NT2/D1 (cell line): ENCODE measurements around the gene TXK.
"Not testable (repeated sequence)": the region's sequence is repeated elsewhere in the genome, so short reads cannot be mapped to it uniquely, and the experiment has no call there.

Experiments
- DNase-seq: peaks from one replicate; pipeline ENCODE4 v3.0.0-alpha.2; 2011; ENCODE audit warnings: low read depth, low spot score
- H3K27me3 ChIP-seq: 2 replicates; pipeline ENCODE4 v1.6.0; 2011; ENCODE audit warnings: mild to moderate bottlenecking; ENCODE audit not compliant: insufficient read length, insufficient read depth
- H3K36me3 ChIP-seq: 2 replicates; pipeline ENCODE4 v1.6.1; 2011; ENCODE audit warnings: mild to moderate bottlenecking, low read length, mixed read lengths; ENCODE audit not compliant: insufficient read depth, insufficient read length
- H3K4me1 ChIP-seq: 2 replicates; pipeline ENCODE4 v1.5.1; 2011; ENCODE audit not compliant: insufficient read depth, insufficient read length
- H3K4me3 ChIP-seq: 2 replicates; pipeline ENCODE4 v1.5.1; 2011; ENCODE audit warnings: low read depth; ENCODE audit not compliant: insufficient read length
- H3K9ac ChIP-seq: 2 replicates; pipeline ENCODE4 v1.6.0; 2011; ENCODE audit warnings: low read depth; ENCODE audit not compliant: insufficient read length
- H3K9me3 ChIP-seq: 2 replicates; pipeline ENCODE4 v1.5.1; 2011; ENCODE audit warnings: mild to moderate bottlenecking, low read length; ENCODE audit not compliant: insufficient read depth
- SUZ12 ChIP-seq: IDR thresholded peaks from 2 replicates; pipeline ENCODE4 v1.6.1; 2011; ENCODE audit not compliant: insufficient read length, insufficient read depth; ENCODE audit errors: extremely low read depth
- YY1 ChIP-seq: IDR thresholded peaks from 2 replicates; pipeline ENCODE4 v1.6.1; 2011; ENCODE audit not compliant: insufficient read length, insufficient read depth
- ZNF274 ChIP-seq: IDR thresholded peaks from 2 replicates; pipeline ENCODE4 v1.6.1; 2011; ENCODE audit warnings: mild to moderate bottlenecking, low read depth, low read length

TXK gene

DNA sequence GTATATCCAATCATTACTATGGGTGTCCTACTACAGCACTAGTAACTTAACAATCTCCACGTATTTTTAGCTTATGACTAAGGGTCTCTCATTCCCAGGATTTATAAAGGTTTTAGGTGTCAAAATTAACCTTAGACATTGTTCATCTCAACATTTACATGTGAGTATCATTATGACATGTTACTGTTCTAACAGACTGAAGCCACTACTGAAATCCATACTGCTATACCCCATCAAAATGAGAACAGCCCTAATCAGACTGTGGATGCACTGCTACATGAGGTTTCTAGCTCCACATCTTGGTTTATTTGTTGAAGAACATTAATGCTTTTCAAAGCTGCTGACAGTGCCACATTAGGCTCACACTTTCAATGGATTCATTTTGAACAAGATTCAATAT lies 35.6 kb upstream of the TXK start:
- Histone ChIP-seq H3K4me3 (no peak overlapping the region), H3K9ac (no peak overlapping the region), H3K4me1 (no peaks in the 10 kb centered on the region), H3K9me3 (no peaks in the 10 kb centered on the region), H3K27me3 (no peaks in the 10 kb centered on the region), H3K36me3 (no peaks in the 10 kb centered on the region)
- TF ChIP-seq YY1 (no peak), SUZ12 (no peak), ZNF274 (no peak)
- DNase-seq, result no peak

DNA sequence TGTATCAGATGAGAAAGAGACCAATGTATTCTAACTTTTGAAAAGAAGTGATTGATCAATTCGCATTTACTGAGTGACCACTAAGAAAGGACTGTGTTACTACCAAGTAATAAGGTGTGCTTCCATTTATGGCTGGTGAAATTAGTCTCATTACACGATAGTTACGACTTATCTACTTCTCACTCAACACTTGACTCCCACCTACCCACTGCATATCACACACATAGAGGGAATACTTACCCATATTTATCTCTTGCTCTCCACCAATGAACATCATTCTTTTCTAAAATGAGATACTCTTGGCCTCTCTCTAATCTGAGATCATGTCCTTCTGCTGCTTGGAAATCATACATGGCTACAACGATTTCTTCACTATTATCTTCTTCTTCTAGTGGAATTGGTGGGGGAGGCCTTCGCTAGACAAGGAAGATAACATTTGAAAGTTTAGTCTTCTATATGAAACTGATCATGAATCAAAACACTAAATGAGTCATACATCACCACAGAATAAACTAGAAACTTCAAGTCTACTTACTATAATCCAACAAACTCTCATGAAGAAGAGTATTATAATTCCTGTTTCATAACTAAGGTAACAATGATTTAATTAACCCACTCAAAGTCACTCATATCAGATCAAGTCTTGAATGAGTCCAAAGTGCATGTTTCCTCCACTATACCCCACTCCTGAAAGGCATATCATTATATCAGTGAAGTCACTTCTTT lies 33.7 kb upstream of the TXK start:
- H3K9me3 ChIP-seq, result no peaks in the 10 kb centered on the region

DNA sequence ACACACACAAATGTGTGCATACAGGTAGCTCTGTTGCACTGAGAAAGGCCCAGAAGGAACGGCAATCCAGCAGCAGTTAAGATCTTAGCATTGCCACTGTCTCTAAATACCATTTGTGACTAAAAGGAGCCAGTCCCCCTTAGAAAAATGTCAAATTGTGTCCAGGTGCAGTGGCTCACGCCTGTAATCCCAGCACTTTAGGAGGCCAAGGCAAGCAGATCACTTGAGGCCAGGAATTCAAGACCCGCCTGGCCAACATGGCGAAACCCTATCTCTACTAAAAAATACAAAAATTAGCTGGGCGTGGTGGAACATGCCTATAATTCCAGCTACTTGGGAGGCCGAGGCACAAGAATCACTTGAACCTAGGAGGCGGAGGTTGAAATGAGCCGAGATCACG lies 30.5 kb upstream of the TXK start:
- H3K4me1 ChIP-seq, H3K4me3 ChIP-seq, H3K9me3 ChIP-seq, DNase-seq, H3K9ac ChIP-seq, H3K27me3 ChIP-seq, H3K36me3 ChIP-seq: not testable (repeated sequence)

More for the DNA sequence above, 33.7 kb upstream of the TXK start:
- Histone ChIP-seq H3K9ac (no peak overlapping the region), H3K4me3 (no peak overlapping the region), H3K36me3 (no peaks in the 10 kb centered on the region), H3K27me3 (no peaks in the 10 kb centered on the region), H3K4me1 (no peaks in the 10 kb centered on the region)
- TF ChIP-seq YY1 (no peak), ZNF274 (no peak), SUZ12 (no peak)
- no peak for DNase-seq

DNA sequence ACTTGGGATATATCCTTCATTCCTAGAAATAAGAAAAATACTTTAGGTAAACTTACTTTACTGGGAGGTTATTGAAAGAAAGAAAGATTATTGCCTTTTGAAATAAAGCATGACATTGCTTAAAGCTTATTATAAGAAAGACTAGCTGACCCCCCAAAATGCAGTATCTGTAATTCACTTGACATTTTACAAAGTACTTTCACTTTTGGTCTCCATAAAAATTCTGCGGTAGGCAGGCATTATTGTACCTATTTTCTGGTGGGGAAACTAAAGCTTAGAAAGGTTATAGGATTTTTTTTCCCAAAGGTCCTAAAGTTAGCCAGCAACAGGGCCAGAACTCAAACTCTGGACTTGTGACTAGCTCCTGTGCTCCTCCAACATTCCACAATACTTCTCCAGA lies 29.7 kb upstream of the TXK start:
- TF ChIP-seq YY1 (no peak), ZNF274 (no peak)
- H3K9ac ChIP-seq, result no peak overlapping the region

DNA sequence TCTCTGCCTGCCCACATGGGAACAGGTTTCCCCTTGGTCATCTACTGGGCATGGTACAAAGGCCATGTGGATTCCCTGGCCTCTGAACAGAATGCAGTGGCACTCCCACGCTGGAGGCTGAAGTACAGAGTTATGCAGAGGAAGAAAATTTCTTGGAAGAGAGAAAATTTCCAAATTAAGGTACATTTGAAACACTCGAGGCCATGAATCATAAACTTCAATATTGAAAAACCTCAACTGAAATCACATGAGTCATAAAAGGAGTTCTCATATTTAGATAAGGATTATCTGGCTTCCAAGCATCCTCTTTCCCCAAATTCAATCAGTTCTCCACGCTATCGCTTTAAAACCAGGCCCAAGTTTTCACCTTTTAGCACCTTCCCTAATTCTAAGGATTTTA lies 28.1 kb upstream of the TXK start:
- Histone ChIP-seq H3K9ac (no peak overlapping the region), H3K4me1 (no peaks in the 10 kb centered on the region), H3K36me3 (no peaks in the 10 kb centered on the region), H3K9me3 (no peaks in the 10 kb centered on the region), H3K27me3 (no peaks in the 10 kb centered on the region), H3K4me3 (no peak overlapping the region)
- no peak for DNase-seq
- TF ChIP-seq ZNF274 (no peak), YY1 (no peak), SUZ12 (no peak)

More for the DNA sequence above, 29.7 kb upstream of the TXK start:
- H3K4me1 ChIP-seq, result no peaks in the 10 kb centered on the region
- no peaks in the 10 kb centered on the region for H3K36me3 ChIP-seq
- DNase-seq, result no peak
- H3K4me3 ChIP-seq, result no peak overlapping the region
- H3K9me3 ChIP-seq, result no peaks in the 10 kb centered on the region
- no peaks in the 10 kb centered on the region for H3K27me3 ChIP-seq

DNA sequence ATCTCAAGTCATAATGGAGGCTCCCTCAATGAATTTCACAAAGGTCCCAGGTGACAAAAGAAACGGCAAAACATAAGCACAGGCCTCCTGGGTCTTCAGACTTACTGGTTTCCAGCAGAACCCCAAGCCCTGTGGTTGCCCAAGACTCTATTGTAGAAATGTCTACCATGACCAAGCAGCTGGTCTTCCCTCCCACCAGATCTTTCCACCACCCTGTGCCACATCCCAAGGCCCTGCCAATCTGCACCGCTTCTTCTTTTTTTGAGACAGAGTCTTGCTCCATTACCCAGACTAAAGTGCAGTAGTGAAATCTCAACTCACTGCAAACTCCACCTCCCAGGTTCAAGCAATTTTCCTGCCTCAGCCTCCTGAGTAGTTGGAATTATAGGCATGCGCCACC lies 23.2 kb upstream of the TXK start:
- no peak for DNase-seq
- no peaks in the 10 kb centered on the region for H3K4me1 ChIP-seq
- no peak overlapping the region for H3K9ac ChIP-seq
- no peak for TF ChIP-seq YY1
- no peak for TF ChIP-seq ZNF274
- no peak for TF ChIP-seq SUZ12
- no peak overlapping the region for H3K4me3 ChIP-seq
- no peaks in the 10 kb centered on the region for H3K27me3 ChIP-seq
- no peaks in the 10 kb centered on the region for H3K36me3 ChIP-seq
- peaks cover 24% of the 10 kb centered on the region for H3K9me3 ChIP-seq

DNA sequence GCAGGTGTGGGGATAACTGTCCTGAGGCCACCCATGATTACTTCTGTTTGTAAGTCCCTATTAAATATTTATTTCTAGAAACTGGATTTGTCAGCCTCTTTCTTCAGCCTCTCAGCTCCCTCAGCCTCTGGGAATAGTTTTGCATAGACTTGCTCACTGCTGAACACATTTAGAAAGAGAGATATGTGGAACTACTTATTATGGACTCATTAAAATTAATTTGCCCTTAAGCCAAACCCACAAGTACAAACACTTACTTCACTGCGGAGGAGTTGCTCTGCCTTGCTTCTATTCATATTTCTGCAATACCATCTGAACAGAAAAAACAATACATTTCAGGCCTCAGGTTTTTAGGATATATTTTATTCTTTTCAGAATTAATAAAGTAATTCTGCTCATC lies 22.4 kb upstream of the TXK start:
- Histone ChIP-seq H3K4me1 (no peaks in the 10 kb centered on the region), H3K27me3 (no peaks in the 10 kb centered on the region), H3K9me3 (peaks cover 24% of the 10 kb centered on the region), H3K4me3 (no peak overlapping the region), H3K9ac (no peak overlapping the region), H3K36me3 (no peaks in the 10 kb centered on the region)
- TF ChIP-seq SUZ12 (no peak), YY1 (no peak), ZNF274 (no peak)
- DNase-seq, result no peak

DNA sequence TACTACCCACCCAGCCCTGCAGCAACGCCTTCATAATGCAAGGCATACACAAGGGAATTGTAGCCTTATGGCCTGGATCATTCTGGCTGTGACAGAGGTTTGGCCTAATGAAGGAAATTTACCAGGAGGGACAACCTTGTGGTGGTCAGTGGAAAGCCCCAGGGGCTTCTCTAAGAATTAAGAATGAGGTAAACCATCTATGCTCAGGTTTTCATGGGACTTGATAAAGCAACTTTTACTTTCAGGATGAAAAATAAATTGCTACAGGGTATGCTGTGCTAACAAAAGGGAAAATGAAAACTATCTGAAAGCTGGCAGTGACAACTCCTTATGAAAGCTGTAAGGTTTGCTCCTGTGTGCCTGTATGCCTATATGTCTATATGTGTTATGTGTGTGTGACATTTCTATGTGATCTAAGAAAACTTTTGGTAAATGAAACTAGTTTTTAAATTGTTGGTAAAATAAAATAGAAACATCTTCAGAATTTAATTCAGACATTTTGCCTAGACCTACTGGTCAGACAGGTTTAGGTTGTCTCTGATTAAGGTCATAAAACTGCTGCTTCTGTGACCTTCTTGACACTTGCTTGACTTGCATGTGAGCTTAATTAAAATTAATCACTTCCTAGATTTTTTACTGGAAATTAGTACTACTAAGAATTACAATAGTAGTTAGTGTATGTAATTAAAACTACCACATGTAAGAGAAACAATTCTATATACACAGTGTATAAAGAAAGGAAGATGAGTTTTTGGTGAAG lies 19.9 kb upstream of the TXK start:
- no peaks in the 10 kb centered on the region for H3K4me1 ChIP-seq
- no peak overlapping the region for H3K4me3 ChIP-seq
- no peak for TF ChIP-seq ZNF274
- TF ChIP-seq SUZ12, result no peak
- no peak for TF ChIP-seq YY1
- H3K27me3 ChIP-seq, result no peaks in the 10 kb centered on the region
- DNase-seq, result no peak
- peaks cover 24% of the 10 kb centered on the region for H3K9me3 ChIP-seq
- no peak overlapping the region for H3K9ac ChIP-seq
- H3K36me3 ChIP-seq, result no peaks in the 10 kb centered on the region
